Pancreas (tissue), 10 donors: ENCODE results near the gene PCCA. TPM values are rescaled to one million over a fixed set of nuclear protein-coding genes. Genes with fewer than 3 reads are reported as not detected.

Source experiments
- ATAC-seq, 4 donors: fragments of 200-7000 bp; cut with Tn5 transposase; one replicate each; pipeline versions ENCODE4 v1.8.0 to v1.9.1; 2020; ENCODE audit warnings: mild to moderate bottlenecking in 4 of 4, moderate library complexity in 4 of 4
- DNase-seq, 6 donors: peaks; one replicate each; pipeline ENCODE4 v3.0.0-alpha.2; 2020
- FAIRE-seq: peaks from 2 replicates; lab custom pipeline; 2012; peaks lifted over from hg19 to GRCh38; lab: Jason Lieb, UNC
- H3K27ac ChIP-seq, 4 donors: fragments of 200-600 bp; sonication (generic); 1 replicate in 3 of 4; 2 replicates in 1 of 4; pipeline versions ENCODE4 v1.5.0 to v1.8.0; 2020
- H3K27me3 ChIP-seq, 4 donors: fragments of 200-600 bp; one replicate each; pipeline ENCODE4 v1.8.0; 2021
- H3K36me3 ChIP-seq, 3 donors: fragments of 200-600 bp; sonication (generic) in 1 of 3; one replicate each; pipeline versions ENCODE4 v1.5.0 to v1.8.0; 2020 to 2021
- H3K4me1 ChIP-seq, 3 donors: fragments of 200-600 bp; one replicate each; pipeline ENCODE4 v1.8.0; 2021
- H3K4me3 ChIP-seq, 4 donors: fragments of 200-600 bp; sonication (generic) in 2 of 4; one replicate each; pipeline versions ENCODE4 v1.5.0 to v1.8.0; 2020 to 2021
- H3K9me3 ChIP-seq, 4 donors: fragments of 200-600 bp; one replicate each; pipeline ENCODE4 v1.8.0; 2021
- CTCF ChIP-seq, 4 donors: fragments of 200-600 bp; sonication (generic) in 3 of 4; IDR thresholded peaks; one replicate each; pipeline versions ENCODE4 v1.5.0 to v1.8.0; 2021; ENCODE audit warnings: antibody characterized with exemption in 4 of 4
- WGBS, 2 donors: extraction: QIAGEN DNeasy Blood & Tissue Kit; methylation state at CpG; one replicate each; pipeline ENCODE4 v1.1.7; 2013; 5-methylcytosine and 5-hydroxymethylcytosine counted together
- intact Hi-C, 3 donors: fragments of 100-400 bp; cut with DNase I; formaldehyde crosslinking; loops; one replicate each; pipeline versions ENCODE4 v1.11.1 to v1.14.2; 2022
- polyA plus RNA-seq, 2 donors: library from polyadenylated mRNA; stranded (reverse); fragments of 200-250 nt; gene quantifications; one replicate each; pipeline ENCODE4 v1.2.3, GENCODE V29; 2013
- total RNA-seq, 6 donors: library from RNA; stranded (reverse); fragmentation: NEBNext Ultra II Directional in 4 of 6; extraction: Animal tissue kit (Norgen Biotek cat#: 25700) in 4 of 6; gene quantifications; one replicate each; pipeline versions ENCODE4 v1.2.1 to v1.2.4, GENCODE V29; 2021 to 2023
- donor health status: healthy with polysubstance abuse.
- donor health status: DM: no; HTN: no; CAD: no; lungs with moderate emphysema.
- donor health status: DM: no; HTN: no; CAD: no.
- donor health status: control.
- donor health status: control.
- donor health status: Bipolar disorder and iron deficiency.
- donor health status: DM: yes; HTN: yes; CAD: no.
- donor health status: DM: no; HTN: no; CAD: no.
- donor health status: DM: no; HTN: no; CAD: no.
- donor health status: DM: yes; HTN: yes; CAD: no.

The PCCA gene
- total and polyA plus RNA-seq, 8 donors: 14.2 to 32.1 (median 24.1) TPM

GRCh38 chr13:100156788-100157187 is 67.9 kb downstream of the PCCA start:
- no peak overlapping the region for H3K4me3 ChIP-seq
- no peak for FAIRE-seq
- no peaks in the 10 kb centered on the region for H3K9me3 ChIP-seq
- TF ChIP-seq CTCF (IDR thresholded peaks at IDR 0.05): no peak
- DNase-seq: no peak
- WGBS, 2 donors: 91 to 94% methylated on average over 1 of the region's 1 CpG
- ATAC-seq: no peak
- no peaks in the 10 kb centered on the region for H3K4me1 ChIP-seq
- H3K27me3 ChIP-seq: no peaks in the 10 kb centered on the region
- no peak overlapping the region for H3K27ac ChIP-seq
- peaks cover 0 to 10% (median 0%) of the 10 kb centered on the region in 3 donors for H3K36me3 ChIP-seq
- intact Hi-C loops: no loop called here

- FAIRE-seq (no peak), ATAC-seq (no peak), DNase-seq (no peak)
- Histone ChIP-seq H3K27ac (no peak overlapping the region), H3K36me3 (peaks cover 0 to 10% (median 0%) of the 10 kb centered on the region in 3 donors), H3K4me3 (no peak overlapping the region), H3K9me3 (no peaks in the 10 kb centered on the region), H3K4me1 (no peaks in the 10 kb centered on the region), H3K27me3 (no peaks in the 10 kb centered on the region)
- intact Hi-C loops: no loop called here
- WGBS, 2 donors: 71 to 96% methylated on average over 2 of the region's 2 CpGs
- TF ChIP-seq CTCF (IDR thresholded peaks at IDR 0.05): no peak
These were observed 69.7 kb downstream of the PCCA start for GRCh38 chr13:100158569-100158968.

GRCh38 chr13:100159584-100159983 is 70.7 kb downstream of the PCCA start:
- intact Hi-C loops: no loop called here
- H3K36me3 ChIP-seq: peaks cover 0 to 10% (median 0%) of the 10 kb centered on the region in 3 donors
- no peak overlapping the region for H3K4me3 ChIP-seq
- H3K4me1 ChIP-seq: no peaks in the 10 kb centered on the region
- H3K9me3 ChIP-seq: no peaks in the 10 kb centered on the region
- FAIRE-seq (no peak), ATAC-seq (no peak), DNase-seq (no peak)
- no peak for TF ChIP-seq CTCF (IDR thresholded peaks at IDR 0.05)
- no peak overlapping the region for H3K27ac ChIP-seq
- no peaks in the 10 kb centered on the region for H3K27me3 ChIP-seq
- WGBS, 2 donors: 85 to 95% methylated on average over 5 of the region's 5 CpGs

- H3K27me3 ChIP-seq: no peaks in the 10 kb centered on the region
- intact Hi-C loops: no loop called here
- no peak overlapping the region for H3K27ac ChIP-seq
- no peak for TF ChIP-seq CTCF (IDR thresholded peaks at IDR 0.05)
- FAIRE-seq (no peak), DNase-seq (no peak), ATAC-seq (no peak)
- H3K36me3 ChIP-seq: peaks cover 0 to 10% (median 0%) of the 10 kb centered on the region in 3 donors
- H3K9me3 ChIP-seq: no peaks in the 10 kb centered on the region
- 92 to 94% methylated on average over 3 of the region's 3 CpGs for WGBS, 2 donors
- H3K4me1 ChIP-seq: no peaks in the 10 kb centered on the region
- H3K4me3 ChIP-seq: no peak overlapping the region
These were observed 71.6 kb downstream of the PCCA start for GRCh38 chr13:100160450-100160849.

- 82 to 92% methylated on average over 1 of the region's 1 CpG for WGBS, 2 donors
- Histone ChIP-seq H3K4me1 (no peaks in the 10 kb centered on the region), H3K27me3 (no peaks in the 10 kb centered on the region), H3K4me3 (no peak overlapping the region), H3K27ac (no peak overlapping the region), H3K9me3 (no peaks in the 10 kb centered on the region), H3K36me3 (no peaks in the 10 kb centered on the region)
- TF ChIP-seq CTCF (IDR thresholded peaks at IDR 0.05): no peak
- FAIRE-seq (no peak), DNase-seq (no peak), ATAC-seq (no peak)
- intact Hi-C loops: no loop called here
These were observed 74.5 kb downstream of the PCCA start for GRCh38 chr13:100163375-100163774.
